GM19023 (cell line): ENCODE data around the gene MAFG.
A peak's percentile ranks its signal among the peaks of the same experiment; 100 is the strongest.

Experiments
- ATAC-seq: cut with Tn5 transposase; IDR thresholded peaks from one replicate; pipeline ENCODE4 v1.9.1; 2021; ENCODE audit warnings: mild to moderate bottlenecking, moderate library complexity; ENCODE audit not compliant: unreplicated experiment

Gene MAFG

GRCh38 chr17:81927653-81928543 is at the start of gene MAFG:
Gene MAFG, minus strand, starts transcription at chr17:81927735. Its CDS starts 4,550 bp downstream, at chr17:81923185.
- ATAC-seq = peak; percentile 51

GRCh38 chr17:81976332-81977210 is 49.0 kb upstream of the MAFG start:
- ATAC-seq = peak; percentile 3

GRCh38 chr17:81973432-81973831 is 45.9 kb upstream of the MAFG start:
- ATAC-seq = no peak

GRCh38 chr17:81968850-81969812 is 41.6 kb upstream of the MAFG start:
- no peak for ATAC-seq

- no peak for ATAC-seq
Measured at GRCh38 chr17:81968396-81968745, 40.8 kb upstream of the MAFG start.

GRCh38 chr17:81967533-81968395 is 40.2 kb upstream of the MAFG start:
- peak; percentile 48 for ATAC-seq

GRCh38 chr17:81967244-81967532 is 39.7 kb upstream of the MAFG start:
- ATAC-seq = no peak

GRCh38 chr17:81966343-81967243 is 39.1 kb upstream of the MAFG start:
- no peak for ATAC-seq

GRCh38 chr17:81964081-81964849 is 36.7 kb upstream of the MAFG start:
- no peak for ATAC-seq

- ATAC-seq = no peak
Measured at GRCh38 chr17:81962499-81963441, 35.2 kb upstream of the MAFG start.

- no peak for ATAC-seq
Measured at GRCh38 chr17:81961521-81962498, 34.3 kb upstream of the MAFG start.

GRCh38 chr17:81961087-81961511 is 33.6 kb upstream of the MAFG start, which contains the start of gene NOTUM:
Gene NOTUM, minus strand, starts transcription at chr17:81961187. Its CDS starts 278 bp downstream, at chr17:81960909.
- ATAC-seq = no peak

GRCh38 chr17:81960130-81960958 is 32.8 kb upstream of the MAFG start:
- ATAC-seq = no peak

GRCh38 chr17:81959362-81960129 is 32.0 kb upstream of the MAFG start:
- peak; percentile 62 for ATAC-seq
